ENCODE results near the gene P2RX1.

P2RX1 gene

GRCh38 chr17:3961564-3962047, 45.3 kb upstream of the P2RX1 start:
- Histone ChIP-seq H3K9ac (ENCODE audit: low read length) (peak overlapping the region; percentile 81), H4K20me1 (ENCODE audit: insufficient read depth, low read length) (no peaks in the 10 kb centered on the region), H2AFZ (ENCODE audit: low read length) (no peak overlapping the region), H3K27me3 (ENCODE audit: insufficient read depth, low read length) (no peaks in the 10 kb centered on the region), H3K4me2 (ENCODE audit: low read length) (peak overlapping the region; percentile 95), H3K36me3 (ENCODE audit: insufficient read depth, low read length) (peaks cover 27% of the 10 kb centered on the region; the same call in 1 of the 2 replicates), H3K9me3 (ENCODE audit: low read length) (no peaks in the 10 kb centered on the region), H3K9me2 (ENCODE audit: low read depth, low read length) (no peaks in the 10 kb centered on the region), H3K4me3 (ENCODE audit: low read depth, low read length, poor library complexity, severe bottlenecking) (peak overlapping the region; percentile 78), H3F3A (ENCODE audit: insufficient read depth, low read length) (0 out of 2 replicates have a peak, but pooled peaks cover 3% of the 10 kb centered on the region), H3K4me1 (ENCODE audit: insufficient read depth, low read length, severe bottlenecking) (peaks cover 77% of the 10 kb centered on the region), H3K27ac (ENCODE audit: low read depth, low read length, poor library complexity, severe bottlenecking) (peak overlapping the region; percentile 98), H3K79me2 (ENCODE audit: insufficient read depth, low read length) (peaks cover 51% of the 10 kb centered on the region)
- no peak for TF ChIP-seq CTCF (IDR thresholded peaks at IDR 0.05; ENCODE audit: low read length)
- TF ChIP-seq EZH2 (IDR thresholded peaks at IDR 0.05; ENCODE audit: borderline replicate concordance, low read length): no peak

GRCh38 chr17:3960764-3961163, 44.5 kb upstream of the P2RX1 start:
- peak overlapping the region; percentile 95 for H3K4me2 ChIP-seq (ENCODE audit: low read length)
- peaks cover 32% of the 10 kb centered on the region; the same call in 1 of the 2 replicates for H3K36me3 ChIP-seq (ENCODE audit: insufficient read depth, low read length)
- peaks cover 76% of the 10 kb centered on the region for H3K4me1 ChIP-seq (ENCODE audit: insufficient read depth, low read length, severe bottlenecking)
- H3K27ac ChIP-seq (ENCODE audit: low read depth, low read length, poor library complexity, severe bottlenecking): peak overlapping the region; percentile 98
- peak overlapping the region; percentile 78 for H3K4me3 ChIP-seq (ENCODE audit: low read depth, low read length, poor library complexity, severe bottlenecking)
- TF ChIP-seq EZH2 (IDR thresholded peaks at IDR 0.05; ENCODE audit: borderline replicate concordance, low read length) (no peak), CTCF (IDR thresholded peaks at IDR 0.05; ENCODE audit: low read length) (no peak)
- 0 out of 2 replicates have a peak, but pooled peaks cover 3% of the 10 kb centered on the region for H3F3A ChIP-seq (ENCODE audit: insufficient read depth, low read length)
- peaks cover 55% of the 10 kb centered on the region for H3K79me2 ChIP-seq (ENCODE audit: insufficient read depth, low read length)
- H4K20me1 ChIP-seq (ENCODE audit: insufficient read depth, low read length): no peaks in the 10 kb centered on the region
- H3K27me3 ChIP-seq (ENCODE audit: insufficient read depth, low read length): no peaks in the 10 kb centered on the region
- no peaks in the 10 kb centered on the region for H3K9me2 ChIP-seq (ENCODE audit: low read depth, low read length)
- no peaks in the 10 kb centered on the region for H3K9me3 ChIP-seq (ENCODE audit: low read length)
- H3K9ac ChIP-seq (ENCODE audit: low read length): peak overlapping the region; percentile 81
- no peak overlapping the region for H2AFZ ChIP-seq (ENCODE audit: low read length)

GRCh38 chr17:3959921-3960601, 43.8 kb upstream of the P2RX1 start:
- Histone ChIP-seq H3K9me3 (ENCODE audit: low read length) (no peaks in the 10 kb centered on the region), H3K27ac (ENCODE audit: low read depth, low read length, poor library complexity, severe bottlenecking) (peak overlapping the region; percentile 98), H3K36me3 (ENCODE audit: insufficient read depth, low read length) (peaks cover 36% of the 10 kb centered on the region; the same call in 1 of the 2 replicates), H3F3A (ENCODE audit: insufficient read depth, low read length) (0 out of 2 replicates have a peak, but pooled peaks cover 3% of the 10 kb centered on the region), H3K27me3 (ENCODE audit: insufficient read depth, low read length) (no peaks in the 10 kb centered on the region), H3K4me1 (ENCODE audit: insufficient read depth, low read length, severe bottlenecking) (peaks cover 71% of the 10 kb centered on the region), H3K79me2 (ENCODE audit: insufficient read depth, low read length) (peaks cover 58% of the 10 kb centered on the region), H4K20me1 (ENCODE audit: insufficient read depth, low read length) (no peaks in the 10 kb centered on the region), H3K9ac (ENCODE audit: low read length) (peak overlapping the region; percentile 81), H3K9me2 (ENCODE audit: low read depth, low read length) (no peaks in the 10 kb centered on the region), H3K4me2 (ENCODE audit: low read length) (peak overlapping the region; percentile 95), H3K4me3 (ENCODE audit: low read depth, low read length, poor library complexity, severe bottlenecking) (peak overlapping the region; percentile 78), H2AFZ (ENCODE audit: low read length) (no peak overlapping the region)
- no peak for TF ChIP-seq EZH2 (IDR thresholded peaks at IDR 0.05; ENCODE audit: borderline replicate concordance, low read length)
- no peak for TF ChIP-seq CTCF (IDR thresholded peaks at IDR 0.05; ENCODE audit: low read length)
